Suprapubic skin (tissue), 4 donors: ENCODE data around the gene CCL19. TPM values are rescaled to one million over a fixed set of nuclear protein-coding genes. Genes with fewer than 3 reads are reported as not detected.

Experiments used
- DNase-seq, 2 donors: peaks; one replicate each; pipeline ENCODE4 v3.0.0-alpha.2; 2019; ENCODE audit warnings: low spot score in 2 of 2
- H3K27ac ChIP-seq: fragments of 200-600 bp; sonication (generic); one replicate; pipeline ENCODE4 v1.5.1; 2019
- H3K27me3 ChIP-seq: fragments of 200-600 bp; sonication (generic); one replicate; pipeline ENCODE4 v1.5.1; 2019
- H3K36me3 ChIP-seq: fragments of 200-600 bp; sonication (generic); one replicate; pipeline ENCODE4 v1.5.1; 2019
- H3K4me1 ChIP-seq: fragments of 200-600 bp; sonication (generic); one replicate; pipeline ENCODE4 v1.5.1; 2019
- H3K4me3 ChIP-seq: fragments of 200-600 bp; sonication (generic); one replicate; pipeline ENCODE4 v1.5.1; 2019; ENCODE audit warnings: mild to moderate bottlenecking
- H3K9me3 ChIP-seq: fragments of 200-600 bp; sonication (generic); one replicate; pipeline ENCODE4 v1.5.1; 2019
- EP300 ChIP-seq: sonication (generic); formaldehyde crosslinking; IDR thresholded peaks from one replicate; pipeline ENCODE4 v1.6.1; 2017; ENCODE audit warnings: antibody characterized with exemption
- POLR2A ChIP-seq, 2 donors: fragments of 450-650 bp; IDR thresholded peaks; one replicate each; pipeline ENCODE4 v1.6.1; 2017; ENCODE audit warnings: antibody characterized with exemption in 2 of 2, mild to moderate bottlenecking in 2 of 2, moderate library complexity in 2 of 2
- POLR2AphosphoS5 ChIP-seq, 3 donors: sonication (generic); formaldehyde crosslinking; IDR thresholded peaks; one replicate each; pipeline ENCODE4 v1.6.1; 2017; ENCODE audit warnings: antibody characterized with exemption in 3 of 3
- WGBS: methylation state at CpG from one replicate; pipeline ENCODE4 v1.1.5; 2018; 5-methylcytosine and 5-hydroxymethylcytosine counted together
- total RNA-seq, 4 donors: library from RNA; depleted of rRNA; stranded (reverse); fragments of >200 nt; gene quantifications; one replicate each; pipeline ENCODE4 v1.1.0, GENCODE V29; 2016
- TF ChIP-seq, protein P1 (sequence below), 2 donors: fragments of 200-600 bp in 1 of 2; fragments of 450-650 bp in 1 of 2; sonication (generic) in 1 of 2; IDR thresholded peaks; one replicate each; pipeline ENCODE4 v1.5.1; 2016 to 2019; ENCODE audit warnings: antibody characterized with exemption in 2 of 2, mild to moderate bottlenecking in 1 of 2, moderate library complexity in 1 of 2

CCL19 gene
- total RNA-seq, 4 donors from 2014 or later, result 1.3 to 5.4 (median 3.3) TPM

- H3K4me3 ChIP-seq, result no peak overlapping the region
- peak overlapping the region; percentile 31 for H3K27ac ChIP-seq
- WGBS, result 36% methylated on average over 1 of the region's 1 CpG
- peaks cover 14% of the 10 kb centered on the region for H3K4me1 ChIP-seq
- DNase-seq, result no peak
- H3K9me3 ChIP-seq, result no peaks in the 10 kb centered on the region
- no peaks in the 10 kb centered on the region for H3K36me3 ChIP-seq
- H3K27me3 ChIP-seq, result no peaks in the 10 kb centered on the region
- TF ChIP-seq, protein P1, sequence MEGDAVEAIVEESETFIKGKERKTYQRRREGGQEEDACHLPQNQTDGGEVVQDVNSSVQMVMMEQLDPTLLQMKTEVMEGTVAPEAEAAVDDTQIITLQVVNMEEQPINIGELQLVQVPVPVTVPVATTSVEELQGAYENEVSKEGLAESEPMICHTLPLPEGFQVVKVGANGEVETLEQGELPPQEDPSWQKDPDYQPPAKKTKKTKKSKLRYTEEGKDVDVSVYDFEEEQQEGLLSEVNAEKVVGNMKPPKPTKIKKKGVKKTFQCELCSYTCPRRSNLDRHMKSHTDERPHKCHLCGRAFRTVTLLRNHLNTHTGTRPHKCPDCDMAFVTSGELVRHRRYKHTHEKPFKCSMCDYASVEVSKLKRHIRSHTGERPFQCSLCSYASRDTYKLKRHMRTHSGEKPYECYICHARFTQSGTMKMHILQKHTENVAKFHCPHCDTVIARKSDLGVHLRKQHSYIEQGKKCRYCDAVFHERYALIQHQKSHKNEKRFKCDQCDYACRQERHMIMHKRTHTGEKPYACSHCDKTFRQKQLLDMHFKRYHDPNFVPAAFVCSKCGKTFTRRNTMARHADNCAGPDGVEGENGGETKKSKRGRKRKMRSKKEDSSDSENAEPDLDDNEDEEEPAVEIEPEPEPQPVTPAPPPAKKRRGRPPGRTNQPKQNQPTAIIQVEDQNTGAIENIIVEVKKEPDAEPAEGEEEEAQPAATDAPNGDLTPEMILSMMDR (IDR thresholded peaks at IDR 0.05), result no peak
- TF ChIP-seq POLR2A (IDR thresholded peaks at IDR 0.05), result no peak
- no peak for TF ChIP-seq POLR2AphosphoS5 (IDR thresholded peaks at IDR 0.05)
- no peak for TF ChIP-seq EP300
Observed at GRCh38 chr9:34686732-34687131, 4.3 kb downstream of the CCL19 start.

- no peak for DNase-seq
- no peaks in the 10 kb centered on the region for H3K9me3 ChIP-seq
- no peaks in the 10 kb centered on the region for H3K27me3 ChIP-seq
- peak overlapping the region; percentile 73 for H3K27ac ChIP-seq
- no peak for TF ChIP-seq EP300
- no peak for TF ChIP-seq POLR2A (IDR thresholded peaks at IDR 0.05)
- TF ChIP-seq POLR2AphosphoS5 (IDR thresholded peaks at IDR 0.05), result no peak
- TF ChIP-seq, protein P1 (IDR thresholded peaks at IDR 0.05), result no peak
- H3K4me1 ChIP-seq, result peaks cover 14% of the 10 kb centered on the region
- H3K36me3 ChIP-seq, result no peaks in the 10 kb centered on the region
- H3K4me3 ChIP-seq, result no peak overlapping the region
- WGBS, result 71% methylated on average over 5 of the region's 5 CpGs
Observed at GRCh38 chr9:34686231-34686630, 4.8 kb downstream of the CCL19 start.

DNA sequence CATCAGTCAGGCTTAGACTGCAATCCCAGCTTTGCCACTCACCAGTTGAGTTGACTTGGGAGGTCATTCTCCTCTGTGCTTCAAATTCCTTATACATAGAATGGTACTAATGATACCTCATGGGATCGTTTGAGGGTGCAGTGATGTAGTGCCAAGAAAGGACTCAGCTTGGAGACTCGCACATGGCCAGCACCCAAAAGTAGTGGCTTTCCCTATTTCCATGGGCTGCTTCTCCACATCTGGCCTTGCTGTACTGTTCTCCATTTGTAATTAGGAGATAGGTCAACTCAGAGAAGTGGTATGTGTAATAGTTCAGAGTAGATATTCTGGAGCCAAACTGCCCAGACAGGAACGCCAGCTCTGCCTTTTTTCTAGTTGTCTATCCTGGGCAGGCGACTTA lies 5.5 kb downstream of the CCL19 start:
- TF ChIP-seq EP300, result no peak
- TF ChIP-seq, protein P1 (IDR thresholded peaks at IDR 0.05), result no peak
- TF ChIP-seq POLR2A (IDR thresholded peaks at IDR 0.05), result no peak
- no peak for TF ChIP-seq POLR2AphosphoS5 (IDR thresholded peaks at IDR 0.05)
- DNase-seq, result no peak
- Histone ChIP-seq H3K27me3 (no peaks in the 10 kb centered on the region), H3K27ac (peak overlapping the region; percentile 73), H3K4me1 (peaks cover 10% of the 10 kb centered on the region), H3K9me3 (no peaks in the 10 kb centered on the region), H3K4me3 (no peak overlapping the region), H3K36me3 (no peaks in the 10 kb centered on the region)
- 61% methylated on average over 4 of the region's 4 CpGs for WGBS

DNA sequence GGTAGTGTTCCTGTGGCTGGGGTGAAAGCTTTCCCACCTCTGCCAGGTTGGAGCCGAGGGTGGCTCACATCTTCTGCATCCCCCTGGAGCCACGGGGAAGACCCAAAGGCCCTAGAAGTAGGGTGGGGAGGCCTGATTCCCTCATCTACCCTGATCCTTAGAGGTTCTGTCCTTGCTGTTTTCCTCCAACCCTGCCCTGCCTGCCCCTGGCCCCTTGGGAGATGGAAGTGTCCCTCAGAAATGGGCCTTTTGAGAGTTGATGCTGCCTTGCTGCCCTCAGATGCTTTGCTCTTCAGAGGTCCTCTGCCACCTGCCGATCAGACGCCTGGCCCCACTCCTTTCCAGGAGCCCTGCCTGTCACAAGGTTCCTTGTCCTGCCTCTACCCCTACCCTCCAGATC lies 6.3 kb downstream of the CCL19 start:
- H3K27me3 ChIP-seq, result no peaks in the 10 kb centered on the region
- no peaks in the 10 kb centered on the region for H3K36me3 ChIP-seq
- H3K4me3 ChIP-seq, result no peak overlapping the region
- TF ChIP-seq, protein P1 (IDR thresholded peaks at IDR 0.05), result no peak
- no peak for TF ChIP-seq POLR2A (IDR thresholded peaks at IDR 0.05)
- TF ChIP-seq POLR2AphosphoS5 (IDR thresholded peaks at IDR 0.05), result no peak
- TF ChIP-seq EP300, result no peak
- peak overlapping the region; percentile 73 for H3K27ac ChIP-seq
- H3K4me1 ChIP-seq, result peaks cover 9% of the 10 kb centered on the region
- 100% methylated on average over 4 of the region's 4 CpGs for WGBS
- DNase-seq, result no peak
- no peaks in the 10 kb centered on the region for H3K9me3 ChIP-seq

- no peak overlapping the region for H3K27ac ChIP-seq
- H3K4me3 ChIP-seq, result no peak overlapping the region
- no peaks in the 10 kb centered on the region for H3K27me3 ChIP-seq
- TF ChIP-seq, protein P1 (IDR thresholded peaks at IDR 0.05), result no peak
- TF ChIP-seq EP300 (no peak), POLR2A (IDR thresholded peaks at IDR 0.05) (no peak), POLR2AphosphoS5 (IDR thresholded peaks at IDR 0.05) (no peak)
- DNase-seq, result no peak
- whole genome bisulfite sequencing, result 90% methylated on average over 4 of the region's 4 CpGs
- H3K9me3 ChIP-seq, result no peaks in the 10 kb centered on the region
- peaks cover 9% of the 10 kb centered on the region for H3K4me1 ChIP-seq
- no peaks in the 10 kb centered on the region for H3K36me3 ChIP-seq
Observed at GRCh38 chr9:34684145-34684544, 6.9 kb downstream of the CCL19 start.
